Cardiac muscle cell (in vitro differentiated cells and primary cell): ENCODE data around the gene SLC7A7. TPM values are rescaled to one million over a fixed set of nuclear protein-coding genes. Genes with fewer than 3 reads are reported as not detected.
"Not testable (repeated sequence)": the region's sequence is repeated elsewhere in the genome, so short reads cannot be mapped to it uniquely, and the experiment has no call there.

Experiments used
- DNase-seq, 2 donors: peaks; one replicate each; pipeline versions ENCODE4 v3.0.0 to v3.0.0-alpha.2; 2010 to 2017; ENCODE audit warnings: low read depth in 1 of 2, low spot score in 1 of 2
- H3K27ac ChIP-seq: fragments of 200-600 bp; sonication (generic); 2 replicates; pipeline ENCODE4 v1.5.1; 2016
- H3K27me3 ChIP-seq: fragments of 200-600 bp; sonication (generic); 2 replicates; pipeline ENCODE4 v1.6.0; 2016; ENCODE audit warnings: control low read depth
- H3K36me3 ChIP-seq: fragments of 200-600 bp; sonication (generic); 2 replicates; pipeline ENCODE4 v1.5.1; 2016; ENCODE audit warnings: control low read depth
- H3K4me1 ChIP-seq: fragments of 200-600 bp; sonication (generic); 2 replicates; pipeline ENCODE4 v1.8.1; 2017; ENCODE audit warnings: low read depth, mild to moderate bottlenecking, mixed run types
- H3K4me3 ChIP-seq: fragments of 200-600 bp; sonication (generic); 2 replicates; pipeline ENCODE4 v1.5.1; 2016; ENCODE audit warnings: mild to moderate bottlenecking
- H3K9me3 ChIP-seq: fragments of 200-600 bp; sonication (generic); 2 replicates; pipeline ENCODE4 v1.5.1; 2017; ENCODE audit warnings: low read depth, mild to moderate bottlenecking, control low read depth
- polyA plus RNA-seq: library from polyadenylated mRNA; unstranded; fragments of >200 nt; fragmentation: Nextera tagmentation; extraction: Ambion mirVana; gene quantifications from 2 replicates; pipeline ENCODE4 v1.2.1, GENCODE V29; 2016
- total RNA-seq: library from RNA; depleted of rRNA; stranded (reverse); fragments of >200 nt; gene quantifications from 2 replicates; pipeline ENCODE4 v1.2.3, GENCODE V29; 2016
- TF ChIP-seq, protein P1 (sequence below): IDR thresholded peaks from 2 replicates; pipeline ENCODE4 v1.5.1; 2012; ENCODE audit warnings: low read depth, mild to moderate bottlenecking, low read length

SLC7A7 gene
- total and polyA plus RNA-seq, 2 experiments from 2014 or later: 1.9 to 2.3 TPM

DNA sequence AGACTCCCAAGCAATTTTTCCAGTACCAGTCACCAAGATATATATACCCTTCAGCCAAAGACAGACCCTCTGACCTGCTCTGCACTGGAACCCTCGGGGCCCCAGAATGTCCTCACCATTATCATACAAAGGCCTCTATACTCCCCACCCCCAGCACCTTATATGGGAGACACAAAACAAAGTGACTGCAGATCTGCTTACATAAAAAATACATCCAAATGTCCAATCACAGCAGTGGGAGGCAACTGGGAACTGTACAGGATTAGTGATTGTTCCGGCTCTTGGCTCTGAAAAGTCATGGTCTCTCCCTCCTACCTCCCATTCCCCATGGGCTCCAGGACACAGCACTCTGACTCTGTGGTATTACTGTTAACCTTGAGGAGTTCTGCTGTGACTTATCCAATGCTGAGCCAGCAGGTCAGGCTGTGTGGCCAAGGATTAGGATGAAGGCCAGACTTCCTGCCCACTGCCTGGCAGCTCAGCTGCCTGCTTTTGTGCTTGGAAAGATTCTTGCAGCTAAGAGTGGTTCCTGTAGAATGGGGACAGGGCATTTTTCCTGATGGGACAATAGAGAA lies 35.0 kb downstream of the SLC7A7 start:
- Histone ChIP-seq H3K4me1 (peaks cover 8% of the 10 kb centered on the region), H3K27me3 (no peaks in the 10 kb centered on the region), H3K36me3 (no peaks in the 10 kb centered on the region), H3K4me3 (no peak overlapping the region), H3K9me3 (no peaks in the 10 kb centered on the region), H3K27ac (peak overlapping the region; percentile 49)
- TF ChIP-seq, protein P1, sequence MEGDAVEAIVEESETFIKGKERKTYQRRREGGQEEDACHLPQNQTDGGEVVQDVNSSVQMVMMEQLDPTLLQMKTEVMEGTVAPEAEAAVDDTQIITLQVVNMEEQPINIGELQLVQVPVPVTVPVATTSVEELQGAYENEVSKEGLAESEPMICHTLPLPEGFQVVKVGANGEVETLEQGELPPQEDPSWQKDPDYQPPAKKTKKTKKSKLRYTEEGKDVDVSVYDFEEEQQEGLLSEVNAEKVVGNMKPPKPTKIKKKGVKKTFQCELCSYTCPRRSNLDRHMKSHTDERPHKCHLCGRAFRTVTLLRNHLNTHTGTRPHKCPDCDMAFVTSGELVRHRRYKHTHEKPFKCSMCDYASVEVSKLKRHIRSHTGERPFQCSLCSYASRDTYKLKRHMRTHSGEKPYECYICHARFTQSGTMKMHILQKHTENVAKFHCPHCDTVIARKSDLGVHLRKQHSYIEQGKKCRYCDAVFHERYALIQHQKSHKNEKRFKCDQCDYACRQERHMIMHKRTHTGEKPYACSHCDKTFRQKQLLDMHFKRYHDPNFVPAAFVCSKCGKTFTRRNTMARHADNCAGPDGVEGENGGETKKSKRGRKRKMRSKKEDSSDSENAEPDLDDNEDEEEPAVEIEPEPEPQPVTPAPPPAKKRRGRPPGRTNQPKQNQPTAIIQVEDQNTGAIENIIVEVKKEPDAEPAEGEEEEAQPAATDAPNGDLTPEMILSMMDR: no peak
- peak; percentile 30 to 48 for DNase-seq

DNA sequence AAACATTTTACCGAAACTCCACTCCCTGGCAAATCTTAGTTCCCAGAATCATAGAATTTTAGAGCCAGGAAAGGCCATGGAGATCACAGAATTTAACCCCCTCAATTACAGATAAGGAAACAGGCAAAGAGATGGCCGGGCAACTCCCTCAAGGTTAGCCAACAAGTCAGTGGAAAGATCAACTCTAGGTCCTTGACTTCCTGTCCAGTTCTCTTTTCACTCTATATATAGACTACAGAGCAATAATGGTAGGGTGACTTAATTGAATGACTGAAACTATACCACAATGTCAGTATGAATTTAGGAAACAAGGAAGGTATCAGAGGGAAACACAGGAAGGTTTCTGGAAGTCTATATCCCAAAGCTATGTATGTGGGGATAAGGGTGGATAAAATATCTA lies 37.2 kb downstream of the SLC7A7 start:
- H3K36me3 ChIP-seq: no peaks in the 10 kb centered on the region
- H3K27me3 ChIP-seq: no peaks in the 10 kb centered on the region
- H3K4me3 ChIP-seq: no peak overlapping the region
- peaks cover 8% of the 10 kb centered on the region for H3K4me1 ChIP-seq
- TF ChIP-seq, protein P1: no peak
- H3K27ac ChIP-seq: no peak overlapping the region
- no peak for DNase-seq
- no peaks in the 10 kb centered on the region for H3K9me3 ChIP-seq

DNA sequence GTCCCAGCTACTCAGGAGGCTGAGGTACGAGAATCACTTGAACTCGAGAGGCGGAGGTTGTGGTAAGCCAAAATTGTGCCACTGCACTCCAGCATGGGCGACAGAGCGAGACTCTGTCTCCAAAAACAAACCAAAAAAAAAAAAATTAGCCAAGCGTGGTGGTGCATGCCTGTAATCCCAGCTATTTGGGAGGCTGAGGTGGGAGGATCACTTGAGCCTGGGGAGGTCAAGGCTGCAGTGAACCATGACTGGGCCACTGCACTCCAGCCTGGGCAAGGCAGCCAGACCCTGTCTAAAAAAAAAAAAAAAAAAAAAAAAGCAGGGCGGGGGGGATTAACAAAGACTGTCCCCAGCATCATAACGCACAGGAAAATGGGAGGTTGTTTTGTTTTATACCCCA lies 38.4 kb downstream of the SLC7A7 start:
- DNase-seq, H3K27ac ChIP-seq, H3K27me3 ChIP-seq, H3K4me1 ChIP-seq, H3K9me3 ChIP-seq, H3K36me3 ChIP-seq, H3K4me3 ChIP-seq: not testable (repeated sequence)

DNA sequence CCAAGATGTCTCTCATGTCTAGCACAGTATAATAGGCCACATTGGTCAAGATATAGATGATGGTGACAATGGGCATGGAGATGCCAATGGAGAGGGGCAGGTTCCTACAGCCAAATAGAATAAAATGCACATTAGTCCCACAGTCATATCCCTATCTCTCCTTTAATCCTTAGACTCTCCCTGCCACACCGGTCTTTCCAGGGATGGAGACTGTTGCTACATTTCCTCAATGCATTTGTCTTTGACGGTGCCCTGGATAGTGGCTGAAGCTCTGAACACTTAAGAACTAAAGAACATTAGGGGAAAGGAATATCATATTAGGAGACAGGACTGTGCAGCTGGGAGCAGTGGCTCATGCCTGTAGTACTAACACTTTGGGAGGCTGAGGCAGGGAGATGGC lies 39.0 kb downstream of the SLC7A7 start:
- no peak overlapping the region for H3K4me3 ChIP-seq

DNA sequence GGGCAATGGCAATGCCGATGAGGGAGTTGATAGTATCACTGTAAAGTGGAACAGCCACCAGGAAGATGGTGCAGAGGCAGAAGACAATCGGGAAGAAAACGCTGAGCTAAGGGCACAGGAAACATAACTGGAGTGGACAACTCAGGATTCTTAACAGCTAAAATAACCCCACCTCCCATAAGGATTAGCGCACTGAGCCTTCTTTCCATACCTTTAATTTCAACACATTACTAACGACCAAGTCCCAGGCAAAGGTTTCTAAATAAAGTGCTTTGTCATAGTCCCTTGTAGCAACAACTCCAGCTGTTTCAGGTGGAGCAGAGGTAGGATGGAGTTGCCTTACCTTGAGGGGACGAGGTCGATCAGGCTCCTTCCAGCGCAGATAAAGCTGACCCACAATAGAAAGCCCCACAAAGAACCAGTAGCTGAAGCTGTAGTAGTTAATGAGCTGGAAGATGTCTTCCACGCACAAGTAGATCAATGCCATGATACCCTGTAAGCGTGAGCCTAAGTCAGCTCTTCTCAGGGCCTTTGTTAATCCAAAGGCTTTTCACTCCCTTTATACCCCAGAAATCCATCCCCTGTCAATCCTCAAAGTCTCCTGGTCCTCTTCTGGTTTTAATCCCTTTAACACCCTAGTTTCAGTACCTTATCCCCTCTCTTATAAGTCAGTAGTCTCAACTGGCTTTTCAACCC lies 41.1 kb downstream of the SLC7A7 start:
- Histone ChIP-seq H3K4me3 (no peak overlapping the region), H3K27ac (no peak overlapping the region), H3K9me3 (no peaks in the 10 kb centered on the region), H3K27me3 (no peaks in the 10 kb centered on the region), H3K36me3 (peaks cover 29% of the 10 kb centered on the region), H3K4me1 (no peaks in the 10 kb centered on the region)
- TF ChIP-seq, protein P1: no peak
- DNase-seq: no peak

More for the DNA sequence above, 39.0 kb downstream of the SLC7A7 start:
- Histone ChIP-seq H3K4me1 (peaks cover 8% of the 10 kb centered on the region), H3K27me3 (no peaks in the 10 kb centered on the region), H3K9me3 (no peaks in the 10 kb centered on the region), H3K36me3 (peaks cover 9% of the 10 kb centered on the region), H3K27ac (no peak overlapping the region)
- TF ChIP-seq, protein P1: no peak
- no peak for DNase-seq
